Breast epithelium (tissue), 4 donors: ENCODE data around the gene EFCAB8. TPM values are rescaled to one million over a fixed set of nuclear protein-coding genes. Genes with fewer than 3 reads are reported as not detected.

Source experiments
- DNase-seq, 2 donors: peaks; one replicate each; pipeline ENCODE4 v3.0.0-alpha.2; 2019; ENCODE audit warnings: low spot score in 2 of 2
- H3K27ac ChIP-seq, 2 donors: fragments of 200-600 bp; sonication (generic) in 1 of 2; one replicate each; pipeline ENCODE4 v1.5.1; 2016 to 2019; ENCODE audit warnings: mild to moderate bottlenecking in 1 of 2
- H3K27me3 ChIP-seq, 2 donors: fragments of 200-600 bp; sonication (generic) in 1 of 2; one replicate each; pipeline versions ENCODE4 v1.5.1 to v1.6.0; 2017 to 2019; ENCODE audit warnings: control low read depth in 1 of 2, mild to moderate bottlenecking in 1 of 2
- H3K36me3 ChIP-seq: fragments of 200-600 bp; one replicate; pipeline ENCODE4 v1.5.1; 2019
- H3K4me1 ChIP-seq, 2 donors: fragments of 200-600 bp; sonication (generic); one replicate each; pipeline ENCODE4 v1.5.1; 2016 to 2019; ENCODE audit warnings: control low read depth in 1 of 2
- H3K4me3 ChIP-seq, 3 donors: fragments of 200-600 bp; sonication (generic); 1 replicate in 2 of 3; 2 replicates in 1 of 3; pipeline ENCODE4 v1.5.1; 2016 to 2019; ENCODE audit warnings: mild to moderate bottlenecking in 3 of 3, moderate library complexity in 2 of 3
- H3K9me3 ChIP-seq, 2 donors: fragments of 200-600 bp; sonication (generic) in 1 of 2; one replicate each; pipeline ENCODE4 v1.5.1; 2016 to 2019; ENCODE audit warnings: control low read depth in 1 of 2
- CTCF ChIP-seq, 3 donors: fragments of 450-650 bp; IDR thresholded peaks; one replicate each; pipeline ENCODE4 v1.5.1; 2016 to 2017; ENCODE audit warnings: antibody characterized with exemption in 3 of 3, mild to moderate bottlenecking in 3 of 3, moderate library complexity in 3 of 3
- POLR2A ChIP-seq: fragments of 450-650 bp; IDR thresholded peaks from one replicate; pipeline ENCODE4 v1.6.1; 2016; ENCODE audit warnings: antibody characterized with exemption, mild to moderate bottlenecking, moderate library complexity
- POLR2AphosphoS5 ChIP-seq, 3 donors: sonication (generic); formaldehyde crosslinking; IDR thresholded peaks; one replicate each; pipeline ENCODE4 v1.6.1; 2017; ENCODE audit warnings: antibody characterized with exemption in 3 of 3
- intact Hi-C: fragments of 100-400 bp; cut with DNase I; formaldehyde crosslinking; loops from one replicate; pipeline ENCODE4 v1.15.1; 2023; ENCODE audit warnings: low total_unique reads
- total RNA-seq, 3 donors: library from RNA; depleted of rRNA; stranded (reverse); fragments of >200 nt; gene quantifications; one replicate each; pipeline ENCODE4 v1.1.0, GENCODE V29; 2016

Gene EFCAB8
- total RNA-seq, 3 donors from 2014 or later: 0.32 TPM; not detected in 2

- no peaks in the 10 kb centered on the region for H3K4me1 ChIP-seq
- DNase-seq: no peak
- H3K36me3 ChIP-seq: no peaks in the 10 kb centered on the region
- no peak for TF ChIP-seq CTCF (IDR thresholded peaks at IDR 0.05)
- no peak for TF ChIP-seq POLR2A
- no peak for TF ChIP-seq POLR2AphosphoS5 (IDR thresholded peaks at IDR 0.05)
- H3K27me3 ChIP-seq: no peaks in the 10 kb centered on the region
- intact Hi-C loops: no loop called here
- H3K27ac ChIP-seq: no peak overlapping the region
- H3K9me3 ChIP-seq: no peaks in the 10 kb centered on the region
- H3K4me3 ChIP-seq: no peak overlapping the region
These were observed 47.5 kb downstream of the EFCAB8 start for GRCh38 chr20:32906200-32906599.

- TF ChIP-seq POLR2AphosphoS5 (IDR thresholded peaks at IDR 0.05) (no peak), POLR2A (no peak)
- no peaks in the 10 kb centered on the region for H3K27me3 ChIP-seq
- no peaks in the 10 kb centered on the region for H3K36me3 ChIP-seq
- DNase-seq: no peak
- H3K9me3 ChIP-seq: no peaks in the 10 kb centered on the region
- H3K4me3 ChIP-seq: no peak overlapping the region
- no peak overlapping the region for H3K27ac ChIP-seq
- no peaks in the 10 kb centered on the region for H3K4me1 ChIP-seq
- intact Hi-C loops: no loop called here
These were observed 48.3 kb downstream of the EFCAB8 start for GRCh38 chr20:32906871-32907495.

GRCh38 chr20:32907886-32908285, 49.2 kb downstream of the EFCAB8 start:
- no peak overlapping the region for H3K4me3 ChIP-seq
- no peak for DNase-seq
- no peaks in the 10 kb centered on the region for H3K36me3 ChIP-seq
- H3K27me3 ChIP-seq: no peaks in the 10 kb centered on the region
- TF ChIP-seq CTCF (IDR thresholded peaks at IDR 0.05): no peak
- no peak for TF ChIP-seq POLR2A
- TF ChIP-seq POLR2AphosphoS5 (IDR thresholded peaks at IDR 0.05): no peak
- no peak overlapping the region for H3K27ac ChIP-seq
- H3K9me3 ChIP-seq: peaks cover 0 to 4% of the 10 kb centered on the region in 2 donors
- intact Hi-C loops: no loop called here
- H3K4me1 ChIP-seq: no peaks in the 10 kb centered on the region

- no peak overlapping the region for H3K4me3 ChIP-seq
- no peaks in the 10 kb centered on the region for H3K36me3 ChIP-seq
- TF ChIP-seq POLR2A (no peak), POLR2AphosphoS5 (IDR thresholded peaks at IDR 0.05) (no peak), CTCF (IDR thresholded peaks at IDR 0.05) (no peak)
- intact Hi-C loops: no loop called here
- H3K27me3 ChIP-seq: no peaks in the 10 kb centered on the region
- peaks cover 0 to 11% of the 10 kb centered on the region in 2 donors for H3K9me3 ChIP-seq
- H3K27ac ChIP-seq: no peak overlapping the region
- DNase-seq: no peak
- no peaks in the 10 kb centered on the region for H3K4me1 ChIP-seq
These were observed 49.9 kb downstream of the EFCAB8 start for GRCh38 chr20:32908334-32909292.

- Histone ChIP-seq H3K4me3 (no peak overlapping the region), H3K4me1 (no peaks in the 10 kb centered on the region), H3K36me3 (no peaks in the 10 kb centered on the region), H3K27ac (no peak overlapping the region), H3K27me3 (no peaks in the 10 kb centered on the region), H3K9me3 (peaks cover 0 to 14% of the 10 kb centered on the region in 2 donors)
- TF ChIP-seq POLR2A (no peak), POLR2AphosphoS5 (IDR thresholded peaks at IDR 0.05) (no peak), CTCF (IDR thresholded peaks at IDR 0.05) (no peak)
- DNase-seq: no peak
- intact Hi-C loops: no loop called here
These were observed 50.7 kb downstream of the EFCAB8 start for GRCh38 chr20:32909451-32909850.
